Measurements from ENCODE around the gene ACTR8. TPM values are rescaled to one million over a fixed set of nuclear protein-coding genes. Genes with fewer than 3 reads are reported as not detected.
A peak's percentile ranks its signal among the peaks of the same experiment; 100 is the strongest.

The ACTR8 gene
- total and polyA plus RNA-seq, 2 of the 13 experiments (the other 11 are each of a cell fraction or from before 2014, with no cell fraction given): 15.5 to 29.0 TPM

DNA sequence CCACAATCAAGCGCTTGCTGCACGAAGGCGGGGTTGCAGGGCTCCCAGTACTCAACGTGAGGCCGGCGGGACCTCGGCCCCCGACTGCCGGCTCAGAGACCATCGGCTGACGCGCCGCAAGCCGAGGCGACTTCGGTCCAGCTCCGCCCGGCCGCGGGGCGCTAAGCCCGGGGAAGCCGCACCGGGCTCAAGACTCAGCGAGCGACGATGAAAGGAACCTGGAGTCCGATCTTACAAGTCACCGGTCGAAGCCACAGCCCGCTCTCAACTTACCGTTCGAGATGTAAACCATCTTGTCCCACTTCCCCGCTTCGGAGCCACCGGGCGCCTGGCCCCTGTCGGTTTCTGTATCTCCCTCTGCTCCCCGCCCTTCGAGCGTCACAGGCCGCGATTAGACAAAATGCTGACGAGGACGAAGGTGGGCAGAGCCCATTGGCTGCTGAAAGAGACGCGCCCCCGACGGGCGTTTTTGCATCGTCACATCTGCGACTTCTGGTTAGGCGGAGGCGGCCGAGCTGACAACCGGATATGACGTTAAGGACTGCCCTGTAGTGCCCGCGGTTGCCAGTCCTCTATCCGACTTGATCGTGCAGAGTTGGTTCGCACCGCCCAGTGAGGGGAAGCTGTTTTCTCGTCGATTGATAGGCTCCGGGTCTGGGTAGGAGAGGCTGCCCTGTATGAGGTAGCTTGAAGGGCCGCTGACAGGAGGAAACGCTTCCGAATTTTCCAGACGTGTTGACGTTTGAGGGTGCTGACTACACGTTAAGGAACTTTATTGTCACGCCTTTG lies 9.7 kb upstream of the ACTR8 start, which contains the start of gene SELENOK (continued):
- TF ChIP-seq MED8 (CRISPR knock-in tag; IDR thresholded peaks at IDR 0.05; ENCODE audit: insufficient replicate concordance): peak; percentile 22
- peak; percentile 87; the same call in 1 of the 2 replicates for TF ChIP-seq ZNF350 (CRISPR knock-in tag; IDR thresholded peaks at IDR 0.05; ENCODE audit: borderline replicate concordance, low read depth)
- TF ChIP-seq, protein P1, sequence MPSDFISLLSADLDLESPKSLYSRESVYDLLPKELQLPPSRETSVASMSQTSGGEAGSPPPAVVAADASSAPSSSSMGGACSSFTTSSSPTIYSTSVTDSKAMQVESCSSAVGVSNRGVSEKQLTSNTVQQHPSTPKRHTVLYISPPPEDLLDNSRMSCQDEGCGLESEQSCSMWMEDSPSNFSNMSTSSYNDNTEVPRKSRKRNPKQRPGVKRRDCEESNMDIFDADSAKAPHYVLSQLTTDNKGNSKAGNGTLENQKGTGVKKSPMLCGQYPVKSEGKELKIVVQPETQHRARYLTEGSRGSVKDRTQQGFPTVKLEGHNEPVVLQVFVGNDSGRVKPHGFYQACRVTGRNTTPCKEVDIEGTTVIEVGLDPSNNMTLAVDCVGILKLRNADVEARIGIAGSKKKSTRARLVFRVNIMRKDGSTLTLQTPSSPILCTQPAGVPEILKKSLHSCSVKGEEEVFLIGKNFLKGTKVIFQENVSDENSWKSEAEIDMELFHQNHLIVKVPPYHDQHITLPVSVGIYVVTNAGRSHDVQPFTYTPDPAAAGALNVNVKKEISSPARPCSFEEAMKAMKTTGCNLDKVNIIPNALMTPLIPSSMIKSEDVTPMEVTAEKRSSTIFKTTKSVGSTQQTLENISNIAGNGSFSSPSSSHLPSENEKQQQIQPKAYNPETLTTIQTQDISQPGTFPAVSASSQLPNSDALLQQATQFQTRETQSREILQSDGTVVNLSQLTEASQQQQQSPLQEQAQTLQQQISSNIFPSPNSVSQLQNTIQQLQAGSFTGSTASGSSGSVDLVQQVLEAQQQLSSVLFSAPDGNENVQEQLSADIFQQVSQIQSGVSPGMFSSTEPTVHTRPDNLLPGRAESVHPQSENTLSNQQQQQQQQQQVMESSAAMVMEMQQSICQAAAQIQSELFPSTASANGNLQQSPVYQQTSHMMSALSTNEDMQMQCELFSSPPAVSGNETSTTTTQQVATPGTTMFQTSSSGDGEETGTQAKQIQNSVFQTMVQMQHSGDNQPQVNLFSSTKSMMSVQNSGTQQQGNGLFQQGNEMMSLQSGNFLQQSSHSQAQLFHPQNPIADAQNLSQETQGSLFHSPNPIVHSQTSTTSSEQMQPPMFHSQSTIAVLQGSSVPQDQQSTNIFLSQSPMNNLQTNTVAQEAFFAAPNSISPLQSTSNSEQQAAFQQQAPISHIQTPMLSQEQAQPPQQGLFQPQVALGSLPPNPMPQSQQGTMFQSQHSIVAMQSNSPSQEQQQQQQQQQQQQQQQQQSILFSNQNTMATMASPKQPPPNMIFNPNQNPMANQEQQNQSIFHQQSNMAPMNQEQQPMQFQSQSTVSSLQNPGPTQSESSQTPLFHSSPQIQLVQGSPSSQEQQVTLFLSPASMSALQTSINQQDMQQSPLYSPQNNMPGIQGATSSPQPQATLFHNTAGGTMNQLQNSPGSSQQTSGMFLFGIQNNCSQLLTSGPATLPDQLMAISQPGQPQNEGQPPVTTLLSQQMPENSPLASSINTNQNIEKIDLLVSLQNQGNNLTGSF (CRISPR knock-in tag; IDR thresholded peaks at IDR 0.05): no peak
- no peak for TF ChIP-seq SYNCRIP (IDR thresholded peaks at IDR 0.05; ENCODE audit: insufficient read depth, low read depth, low read length)
- TF ChIP-seq ZNF619 (CRISPR knock-in tag; IDR thresholded peaks at IDR 0.05): no peak; the same call in 1 of the 2 replicates
- no peak for TF ChIP-seq HOXA7 (CRISPR knock-in tag; IDR thresholded peaks at IDR 0.05)
- no peak for TF ChIP-seq ZNF354B (CRISPR knock-in tag; IDR thresholded peaks at IDR 0.05)
- TF ChIP-seq, protein P2, sequence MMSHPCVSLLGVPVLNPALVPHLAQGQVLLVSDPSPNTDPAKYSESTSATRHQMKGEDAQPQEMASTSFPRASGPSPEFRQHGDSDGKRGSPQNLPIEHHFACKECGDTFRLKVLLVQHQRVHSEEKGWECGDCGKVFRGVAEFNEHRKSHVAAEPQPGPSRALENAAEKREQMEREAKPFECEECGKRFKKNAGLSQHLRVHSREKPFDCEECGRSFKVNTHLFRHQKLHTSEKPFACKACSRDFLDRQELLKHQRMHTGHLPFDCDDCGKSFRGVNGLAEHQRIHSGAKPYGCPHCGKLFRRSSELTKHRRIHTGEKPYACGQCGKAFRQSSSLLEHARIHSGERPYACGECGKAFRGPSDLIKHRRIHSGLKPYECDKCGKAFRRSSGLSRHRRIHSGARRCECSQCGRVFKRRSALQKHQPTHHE (CRISPR knock-in tag; IDR thresholded peaks at IDR 0.05; ENCODE audit: borderline replicate concordance): peak; percentile 90
- TF ChIP-seq FOXK1 (CRISPR knock-in tag; IDR thresholded peaks at IDR 0.05; ENCODE audit: borderline replicate concordance, low read depth): peak; percentile 81
- TF ChIP-seq SRSF1 (optimal IDR thresholded peaks at IDR 0.05; ENCODE audit: low read depth, low read length): no peak
- TF ChIP-seq ZNF737 (CRISPR knock-in tag; IDR thresholded peaks at IDR 0.05; ENCODE audit: borderline replicate concordance): no peak
- TF ChIP-seq, protein P3, sequence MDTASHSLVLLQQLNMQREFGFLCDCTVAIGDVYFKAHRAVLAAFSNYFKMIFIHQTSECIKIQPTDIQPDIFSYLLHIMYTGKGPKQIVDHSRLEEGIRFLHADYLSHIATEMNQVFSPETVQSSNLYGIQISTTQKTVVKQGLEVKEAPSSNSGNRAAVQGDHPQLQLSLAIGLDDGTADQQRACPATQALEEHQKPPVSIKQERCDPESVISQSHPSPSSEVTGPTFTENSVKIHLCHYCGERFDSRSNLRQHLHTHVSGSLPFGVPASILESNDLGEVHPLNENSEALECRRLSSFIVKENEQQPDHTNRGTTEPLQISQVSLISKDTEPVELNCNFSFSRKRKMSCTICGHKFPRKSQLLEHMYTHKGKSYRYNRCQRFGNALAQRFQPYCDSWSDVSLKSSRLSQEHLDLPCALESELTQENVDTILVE (CRISPR knock-in tag; IDR thresholded peaks at IDR 0.05): no peak
- TF ChIP-seq, protein P4, sequence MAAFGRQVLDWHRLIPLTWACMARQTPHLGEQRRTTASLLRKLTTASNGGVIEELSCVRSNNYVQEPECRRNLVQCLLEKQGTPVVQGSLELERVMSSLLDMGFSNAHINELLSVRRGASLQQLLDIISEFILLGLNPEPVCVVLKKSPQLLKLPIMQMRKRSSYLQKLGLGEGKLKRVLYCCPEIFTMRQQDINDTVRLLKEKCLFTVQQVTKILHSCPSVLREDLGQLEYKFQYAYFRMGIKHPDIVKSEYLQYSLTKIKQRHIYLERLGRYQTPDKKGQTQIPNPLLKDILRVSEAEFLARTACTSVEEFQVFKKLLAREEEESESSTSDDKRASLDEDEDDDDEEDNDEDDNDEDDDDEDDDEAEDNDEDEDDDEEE (CRISPR knock-in tag; IDR thresholded peaks at IDR 0.05): no peak
- TF ChIP-seq ZNF431 (CRISPR knock-in tag; IDR thresholded peaks at IDR 0.05; ENCODE audit: borderline replicate concordance, low read depth): no peak
- no peak for TF ChIP-seq JARID2 (CRISPR knock-in tag; IDR thresholded peaks at IDR 0.05; ENCODE audit: insufficient replicate concordance)
- TF ChIP-seq, protein P5, sequence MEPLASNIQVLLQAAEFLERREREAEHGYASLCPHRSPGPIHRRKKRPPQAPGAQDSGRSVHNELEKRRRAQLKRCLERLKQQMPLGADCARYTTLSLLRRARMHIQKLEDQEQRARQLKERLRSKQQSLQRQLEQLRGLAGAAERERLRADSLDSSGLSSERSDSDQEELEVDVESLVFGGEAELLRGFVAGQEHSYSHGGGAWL (CRISPR knock-in tag; IDR thresholded peaks at IDR 0.05): no peak; the same call in 1 of the 2 replicates
- TF ChIP-seq ZNF772 (CRISPR knock-in tag; IDR thresholded peaks at IDR 0.05): peak; percentile 83
- TF ChIP-seq HOXA5 (CRISPR knock-in tag; IDR thresholded peaks at IDR 0.05): no peak
- TF ChIP-seq NCOA2 (CRISPR knock-in tag; IDR thresholded peaks at IDR 0.05): no peak
- no peak for TF ChIP-seq FOXC1 (CRISPR knock-in tag; IDR thresholded peaks at IDR 0.05; ENCODE audit: borderline replicate concordance)

All from HepG2 (cell line).